Anterior cingulate cortex (tissue), 58 donors: ENCODE results near the gene MRPS22.

ENCODE experiments used
- DNase-seq, 58 donors: peaks; one replicate each; lab custom pipeline; 2025; lab: John Stamatoyannopoulos, UW

MRPS22 gene

GRCh38 chr3:139343895-139344856 lies at the start of gene MRPS22:
TSS of gene MRPS22 (plus strand) at chr3:139344020. CDS start at chr3:139344027, 7 bp downstream.
- DNase-seq = peak; percentile 23 to 90 (median 79)

GRCh38 chr3:139295040-139295439 lies 48.8 kb upstream of the MRPS22 start:
- DNase-seq = peak in 23 of 58 donors; percentile 3 to 54 (median 25)

DNA sequence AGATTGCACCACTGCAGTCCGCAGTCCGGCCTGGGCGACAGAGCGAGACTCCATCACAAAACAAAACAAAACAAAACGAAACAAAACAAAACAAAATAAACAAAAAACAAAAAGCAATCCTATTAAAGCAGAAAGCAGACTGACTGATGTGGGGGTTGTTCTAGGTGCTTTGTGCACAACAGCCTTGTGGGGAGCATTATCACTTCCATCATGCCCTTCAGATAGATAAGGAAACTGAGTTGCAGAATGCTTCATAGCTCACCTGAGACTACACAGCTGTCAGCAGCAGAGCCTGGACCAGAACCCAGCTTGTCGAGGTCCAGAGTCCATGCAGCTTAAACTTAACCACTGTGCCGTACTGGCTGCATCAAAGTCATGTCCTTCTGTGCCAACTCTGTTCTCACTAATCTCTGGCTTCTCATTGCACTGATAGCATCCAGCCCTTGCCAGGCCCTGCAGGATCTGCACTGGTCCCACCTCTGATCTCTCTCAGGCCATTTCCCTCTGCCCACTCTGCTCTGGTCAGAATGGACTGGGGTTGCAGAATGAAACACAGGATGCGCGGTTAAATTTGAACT lies 47.6 kb upstream of the MRPS22 start:
- no peak for DNase-seq

- no peak for DNase-seq
Measured at GRCh38 chr3:139297588-139298311, 46.1 kb upstream of the MRPS22 start.

DNA sequence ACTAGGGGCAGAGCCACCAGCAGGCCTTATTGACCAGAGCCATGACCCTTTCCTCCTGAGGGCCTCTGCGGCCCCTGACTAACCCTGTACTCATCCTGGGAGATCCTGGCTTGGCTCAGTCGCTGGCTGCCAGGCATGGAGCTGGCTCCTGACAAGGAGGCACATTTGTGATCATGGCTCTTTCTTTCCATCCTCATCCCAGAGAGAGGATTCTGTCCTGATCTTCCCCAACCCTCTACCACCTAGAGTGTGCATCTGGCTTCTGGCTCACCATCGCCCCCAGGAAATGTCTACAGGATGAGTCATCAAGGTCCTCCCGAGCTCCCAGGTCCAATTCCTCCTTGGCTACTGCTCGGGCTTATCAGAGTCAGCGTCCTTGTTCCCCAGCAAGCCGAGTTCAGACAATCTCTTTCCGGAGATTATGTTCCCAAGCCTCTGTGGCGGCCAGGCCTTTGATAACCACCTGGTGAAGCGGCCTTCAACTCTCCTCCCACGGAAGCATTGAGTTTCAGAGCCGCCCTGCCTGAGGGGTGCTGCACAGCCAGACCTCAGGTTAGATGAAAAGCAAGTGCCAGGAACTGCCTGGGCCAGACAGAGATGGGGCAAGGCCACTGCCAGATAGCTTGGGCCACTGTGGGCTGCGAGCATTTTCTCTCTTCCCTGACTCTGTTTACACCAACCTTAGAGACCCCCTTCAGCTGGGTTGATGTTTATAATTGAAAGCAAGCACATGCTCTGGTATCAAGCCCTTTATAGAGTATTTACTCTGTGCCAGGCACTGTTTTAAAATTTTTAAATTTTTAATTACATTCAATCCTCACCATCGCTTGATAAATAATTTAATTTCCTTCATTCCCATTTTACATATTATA lies 44.3 kb upstream of the MRPS22 start:
- no peak for DNase-seq

DNA sequence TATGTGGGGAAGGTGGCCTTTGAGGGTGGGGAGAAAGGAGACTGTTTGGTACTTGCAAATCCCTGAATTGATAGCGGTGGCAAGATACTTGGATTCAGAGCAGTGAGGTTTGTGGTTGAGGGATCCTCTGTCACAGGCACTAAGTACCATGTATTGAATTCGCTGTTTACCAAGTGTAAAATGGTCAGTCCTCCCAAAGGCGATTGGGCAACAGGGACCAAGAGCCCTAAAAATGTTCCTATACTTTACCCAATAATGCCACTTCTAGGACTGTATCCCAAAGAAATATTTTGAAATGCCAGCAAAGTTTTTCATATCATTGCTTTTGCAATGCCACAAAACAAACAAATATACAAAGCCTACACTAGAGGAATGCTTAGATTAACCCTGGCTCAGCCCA lies 43.4 kb upstream of the MRPS22 start:
- DNase-seq = no peak

GRCh38 chr3:139301183-139301582 lies 42.6 kb upstream of the MRPS22 start:
- DNase-seq = no peak

- no peak for DNase-seq
Measured at GRCh38 chr3:139301654-139302053, 42.2 kb upstream of the MRPS22 start.

- DNase-seq = no peak
Measured at GRCh38 chr3:139302084-139302800, 41.6 kb upstream of the MRPS22 start.

DNA sequence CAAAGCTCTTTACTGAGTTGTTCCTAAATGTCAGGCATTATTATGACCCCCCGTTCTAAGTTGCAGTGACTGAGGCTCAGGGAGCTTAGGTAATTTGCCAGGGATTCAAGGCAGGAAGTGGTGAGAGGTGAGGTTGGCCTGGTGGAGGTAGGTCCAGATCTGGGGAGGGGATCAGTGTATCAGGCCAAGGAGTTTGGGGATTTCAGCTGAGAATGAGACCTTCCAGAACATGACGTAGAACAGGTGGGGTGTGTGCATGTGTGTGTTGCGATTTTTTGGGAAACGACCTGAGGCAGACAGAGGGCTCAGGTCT lies 41.1 kb upstream of the MRPS22 start:
- no peak for DNase-seq

GRCh38 chr3:139303216-139303615 lies 40.6 kb upstream of the MRPS22 start:
- DNase-seq = no peak

DNA sequence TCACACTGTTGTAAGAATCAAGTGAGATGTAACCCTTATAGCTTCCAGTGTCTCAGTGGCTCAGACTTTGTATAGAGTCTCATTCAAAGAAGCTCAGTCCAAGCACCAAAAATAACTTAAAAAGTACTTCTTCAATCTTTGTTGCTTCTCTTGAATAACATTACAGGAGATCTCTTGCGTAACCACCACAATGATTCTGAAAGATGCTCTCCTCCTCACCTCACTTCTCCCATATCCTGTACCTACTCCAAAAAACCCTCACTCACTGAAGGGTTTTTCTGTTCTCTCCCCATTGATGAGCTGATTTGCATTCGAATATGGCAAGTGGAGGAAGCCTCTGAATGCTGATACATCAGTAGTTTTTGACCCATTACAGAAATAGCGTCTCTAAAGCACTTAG lies 39.4 kb upstream of the MRPS22 start:
- DNase-seq = no peak

DNA sequence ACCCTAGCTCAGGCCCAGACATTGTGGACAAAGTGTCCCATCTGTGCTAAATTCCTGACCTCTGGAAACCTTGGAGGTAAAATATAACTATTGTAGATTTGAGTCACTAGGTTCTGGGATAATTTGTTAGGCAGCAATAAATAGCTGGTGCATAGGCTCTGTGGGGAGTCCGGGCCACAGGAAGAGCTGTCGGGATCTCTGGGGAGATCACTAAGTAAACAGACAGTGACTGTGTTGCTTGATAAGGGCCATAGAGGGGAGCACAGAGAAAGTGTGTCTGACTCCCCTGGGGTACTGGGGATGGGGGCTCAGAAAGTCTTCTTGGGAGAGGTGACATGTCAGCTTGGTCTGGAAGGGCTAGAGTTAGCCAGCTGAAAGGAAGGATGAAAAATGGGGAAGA lies 37.7 kb upstream of the MRPS22 start:
- no peak for DNase-seq

- DNase-seq = no peak
Measured at GRCh38 chr3:139307072-139307491, 36.7 kb upstream of the MRPS22 start.

DNA sequence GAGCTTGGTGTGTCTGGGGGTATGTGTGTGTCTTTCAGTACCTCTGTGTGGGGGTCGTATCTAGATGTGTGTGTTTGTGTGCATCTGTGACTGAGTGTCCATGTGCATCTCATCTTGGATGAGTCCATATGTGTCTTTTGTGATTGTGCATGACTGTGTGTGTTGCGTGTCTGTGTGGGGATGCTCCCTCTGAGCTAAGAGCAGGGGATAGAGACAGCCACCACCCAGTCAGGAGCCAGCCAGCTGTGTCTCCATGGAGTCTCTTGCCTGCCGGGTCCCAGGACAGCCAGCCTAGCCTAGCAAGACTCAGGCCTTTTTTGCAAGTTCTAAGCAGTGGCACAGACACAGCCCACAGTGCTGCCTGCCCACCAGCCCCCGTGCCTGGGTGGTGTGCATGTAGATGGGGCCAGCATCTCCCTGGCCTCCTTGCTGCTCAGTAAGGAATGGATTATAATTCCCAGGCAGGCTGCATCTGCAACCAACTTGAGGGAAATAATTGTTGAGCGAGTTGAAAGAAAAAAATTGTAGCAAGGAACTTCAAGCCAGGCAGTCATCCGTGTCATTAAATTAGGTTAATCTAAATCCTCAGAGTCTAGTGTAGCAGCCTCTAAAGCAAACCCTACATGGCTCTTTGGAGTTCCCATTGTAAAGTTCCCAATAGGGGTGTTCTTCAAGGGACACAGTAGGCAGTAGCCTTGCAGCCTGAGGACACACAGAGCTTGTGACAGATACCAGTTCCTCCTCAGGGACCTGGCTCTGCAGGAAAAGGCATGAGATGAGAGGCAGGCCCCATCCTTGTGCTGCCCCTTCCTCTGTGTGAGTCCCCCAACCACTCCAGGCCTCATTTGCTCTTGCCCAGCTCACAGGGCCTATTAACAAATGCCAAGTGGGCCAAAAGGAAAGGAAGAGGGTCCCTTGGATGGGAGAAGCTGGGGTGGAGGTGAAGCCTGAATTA lies 35.9 kb upstream of the MRPS22 start:
- DNase-seq = no peak

DNA sequence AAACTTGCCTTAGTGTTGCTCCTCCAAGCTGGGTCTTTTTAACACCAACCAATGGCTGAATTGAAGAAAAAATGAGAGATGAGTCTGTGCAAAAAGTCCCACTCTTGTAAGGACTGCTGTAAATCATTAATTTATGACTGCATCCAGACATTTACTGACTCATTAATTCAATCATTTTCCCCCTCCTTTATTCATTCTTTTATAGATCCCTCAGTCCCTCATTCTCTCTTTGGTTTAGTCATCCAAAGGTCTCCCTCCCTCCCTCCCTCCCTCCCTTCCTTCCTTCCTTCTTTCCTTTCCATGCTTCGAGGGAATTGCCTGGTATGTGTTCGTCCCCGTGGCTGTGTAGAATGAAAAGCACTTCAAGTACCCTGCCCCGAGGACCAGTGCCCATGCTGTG lies 35.3 kb upstream of the MRPS22 start:
- no peak for DNase-seq

DNA sequence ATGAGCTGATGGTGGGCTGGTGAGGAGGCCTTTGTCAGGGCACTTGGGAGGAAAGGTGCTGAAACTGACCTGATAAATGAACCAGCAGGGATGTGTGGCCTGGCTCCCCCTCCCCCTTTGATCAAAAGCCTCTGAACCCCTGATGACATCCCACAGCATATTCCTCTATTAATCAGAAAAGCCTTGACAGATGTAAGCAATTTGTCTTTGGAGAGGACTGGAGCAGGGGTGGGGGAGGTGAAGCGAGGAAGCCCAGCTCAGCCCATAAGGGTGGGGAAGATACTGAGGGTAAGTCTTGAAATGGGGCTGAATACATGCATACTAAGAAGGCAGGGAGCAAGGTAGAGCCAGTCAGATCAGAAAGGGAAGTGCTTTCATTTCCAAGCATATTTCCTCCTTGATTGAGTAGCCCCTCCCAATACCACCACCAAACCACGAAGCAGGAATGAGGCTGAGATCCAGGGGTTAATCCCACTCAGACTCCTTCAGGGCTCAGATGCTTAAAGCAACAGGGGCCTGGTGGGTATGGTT lies 34.7 kb upstream of the MRPS22 start:
- no peak for DNase-seq

DNA sequence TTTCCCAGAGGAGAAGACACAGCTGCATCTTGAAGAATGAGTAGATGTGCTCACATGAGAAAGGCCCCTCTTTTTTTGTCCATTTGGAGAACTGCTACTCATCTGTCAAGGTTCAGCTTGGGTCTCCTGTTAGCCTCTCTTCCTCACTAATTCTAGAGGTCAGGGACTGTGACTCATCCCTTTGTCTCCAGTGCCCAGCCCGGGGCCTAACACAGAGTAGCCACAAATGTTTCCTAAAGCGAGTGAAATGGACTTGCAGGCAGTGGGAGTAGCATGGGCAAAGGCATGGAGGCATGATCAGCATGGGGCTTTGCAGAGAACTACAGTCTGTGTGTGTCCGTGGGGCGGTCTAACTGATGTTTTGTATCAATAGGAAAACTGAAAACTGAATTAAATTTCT lies 33.9 kb upstream of the MRPS22 start:
- no peak for DNase-seq
